CD4-positive, alpha-beta T cell treated with Interleukin-10 for 1 hour (primary cell): ENCODE data around the gene PDZD4.

ENCODE experiments used
- DNase-seq: peaks from one replicate; pipeline ENCODE4 v3.0.0-alpha.2; 2020

PDZD4 gene

GRCh38 chrX:153782313-153782712 is 48.0 kb downstream of the PDZD4 start:
- DNase-seq, result no peak

- no peak for DNase-seq
Observed at GRCh38 chrX:153781428-153782047, 48.8 kb downstream of the PDZD4 start.

GRCh38 chrX:153780678-153781427 is 49.5 kb downstream of the PDZD4 start, which contains the start of gene SRPK3:
Gene SRPK3, plus strand, starts transcription at chrX:153781041. Its CDS starts 46 bp downstream, at chrX:153781087.
- no peak for DNase-seq

DNA sequence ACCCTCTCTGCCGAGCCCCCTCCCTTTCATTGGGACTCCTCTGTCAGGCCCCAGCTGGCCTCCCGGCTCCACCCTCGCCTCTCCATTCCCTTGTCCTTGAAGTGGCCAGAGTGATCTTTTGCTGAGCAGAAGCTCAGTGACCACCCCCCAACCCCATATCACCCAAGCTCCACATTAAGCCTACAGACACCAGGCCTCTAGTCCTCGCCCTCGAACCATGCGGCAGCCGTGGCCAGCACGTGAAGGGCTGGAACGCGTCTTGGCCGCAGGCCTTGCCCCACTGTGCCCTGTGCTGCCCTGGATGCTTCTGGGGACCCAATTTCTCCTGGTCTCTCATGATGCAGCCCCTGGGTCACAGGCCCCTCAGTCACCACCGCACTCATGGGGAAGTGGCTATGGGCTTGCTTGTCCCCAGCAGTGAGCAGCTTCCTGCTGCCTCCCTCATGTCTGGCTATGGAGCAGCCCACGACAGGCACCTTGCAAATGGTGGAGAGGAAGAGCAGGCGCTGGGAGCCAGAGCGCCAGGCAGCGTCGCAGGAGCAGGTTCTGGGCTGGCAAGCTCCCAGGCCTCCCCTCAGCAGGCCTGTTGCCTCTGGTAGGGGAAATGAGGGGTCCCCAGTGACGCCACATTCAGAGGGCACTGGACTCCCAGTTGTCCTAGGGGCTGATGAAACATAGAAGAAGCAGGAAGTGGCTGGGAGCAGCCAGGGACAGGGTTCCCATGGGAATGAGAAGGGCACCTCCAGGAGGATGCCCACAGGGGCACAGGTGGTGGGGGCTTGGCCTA is 50.3 kb downstream of the PDZD4 start:
- no peak for DNase-seq

GRCh38 chrX:153778684-153779101 is 51.7 kb downstream of the PDZD4 start:
- DNase-seq, result no peak

DNA sequence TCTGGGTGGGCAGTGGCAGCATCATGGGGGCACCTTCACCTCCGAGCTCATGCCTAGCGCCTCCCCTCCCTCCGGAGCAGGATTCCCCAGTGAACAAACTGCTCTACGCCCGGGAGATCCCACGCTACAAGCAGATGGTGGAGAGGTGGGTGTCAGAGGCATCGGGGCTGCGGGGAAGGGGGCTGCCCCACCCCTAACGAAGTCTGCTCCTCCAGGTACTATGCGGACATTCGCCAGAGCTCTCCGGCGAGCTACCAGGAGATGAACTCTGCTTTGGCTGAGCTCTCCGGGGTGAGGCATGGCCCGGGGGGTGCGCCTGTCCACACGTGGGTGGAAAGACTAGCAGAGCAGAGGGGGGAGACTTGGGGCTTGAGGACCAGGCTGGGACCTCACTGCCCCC is 52.2 kb downstream of the PDZD4 start:
- DNase-seq, result no peak

DNA sequence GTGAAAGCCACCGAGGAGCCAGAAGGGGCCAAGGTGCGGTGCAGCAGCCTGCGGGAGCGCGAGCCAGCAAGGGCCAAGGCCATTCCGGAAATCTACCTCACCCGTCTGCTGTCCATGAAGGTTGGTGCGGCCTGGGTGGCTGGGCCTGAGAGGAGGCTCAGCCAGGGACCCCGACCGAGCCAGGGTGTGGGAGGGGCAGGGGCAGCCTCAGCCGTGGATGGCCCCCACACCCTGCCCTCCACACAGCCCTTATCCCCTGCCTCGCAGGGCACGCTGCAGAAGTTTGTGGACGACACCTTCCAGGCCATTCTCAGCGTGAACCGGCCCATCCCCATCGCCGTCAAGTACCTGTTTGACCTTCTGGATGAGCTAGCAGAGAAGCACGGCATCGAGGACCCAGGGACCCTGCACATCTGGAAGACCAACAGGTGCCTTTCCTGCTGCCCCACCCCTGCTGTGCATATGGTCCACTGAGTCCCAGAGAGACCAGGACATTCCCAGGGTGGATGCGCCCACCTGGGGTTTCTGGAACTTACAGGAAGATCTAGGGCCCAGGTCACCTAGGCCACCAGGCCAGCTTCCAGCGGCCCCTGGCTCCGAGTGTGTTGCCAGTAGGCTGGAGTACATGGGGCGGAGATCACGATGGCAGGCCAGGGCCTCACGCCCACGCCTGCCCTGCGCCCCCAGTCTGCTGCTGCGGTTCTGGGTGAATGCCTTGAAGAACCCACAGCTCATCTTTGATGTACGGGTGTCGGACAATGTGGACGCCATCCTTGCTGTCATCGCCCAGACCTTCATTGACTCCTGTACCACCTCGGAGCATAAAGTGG is 52.9 kb downstream of the PDZD4 start:
- DNase-seq, result no peak

DNA sequence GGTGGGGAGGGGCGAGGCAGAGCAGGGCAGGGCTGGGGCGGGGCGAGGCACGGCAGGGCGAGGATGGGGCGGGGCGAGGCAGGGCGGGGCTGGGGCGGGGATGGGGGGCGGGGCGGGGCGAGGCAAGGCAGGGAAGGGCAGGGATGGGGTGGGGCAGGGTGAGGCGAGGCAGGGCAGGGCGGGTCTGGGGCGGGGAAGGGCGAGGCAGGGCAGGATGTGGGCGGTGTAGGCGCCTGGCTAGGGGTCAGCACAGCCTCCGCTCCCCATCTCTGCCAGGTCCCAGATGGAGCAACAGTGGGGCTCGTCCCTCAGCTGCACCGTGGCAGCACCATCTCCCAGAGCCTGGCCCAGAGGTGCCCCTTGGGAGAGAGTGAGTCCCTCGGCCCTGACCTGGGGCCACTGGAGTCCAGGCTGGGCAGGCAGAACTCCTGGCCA is 53.7 kb downstream of the PDZD4 start:
- DNase-seq, result no peak

GRCh38 chrX:153776120-153776599 is 54.2 kb downstream of the PDZD4 start:
- no peak for DNase-seq

GRCh38 chrX:153775293-153776119 is 54.8 kb downstream of the PDZD4 start:
- DNase-seq, result no peak

GRCh38 chrX:153774576-153775292 is 55.6 kb downstream of the PDZD4 start:
- no peak for DNase-seq

DNA sequence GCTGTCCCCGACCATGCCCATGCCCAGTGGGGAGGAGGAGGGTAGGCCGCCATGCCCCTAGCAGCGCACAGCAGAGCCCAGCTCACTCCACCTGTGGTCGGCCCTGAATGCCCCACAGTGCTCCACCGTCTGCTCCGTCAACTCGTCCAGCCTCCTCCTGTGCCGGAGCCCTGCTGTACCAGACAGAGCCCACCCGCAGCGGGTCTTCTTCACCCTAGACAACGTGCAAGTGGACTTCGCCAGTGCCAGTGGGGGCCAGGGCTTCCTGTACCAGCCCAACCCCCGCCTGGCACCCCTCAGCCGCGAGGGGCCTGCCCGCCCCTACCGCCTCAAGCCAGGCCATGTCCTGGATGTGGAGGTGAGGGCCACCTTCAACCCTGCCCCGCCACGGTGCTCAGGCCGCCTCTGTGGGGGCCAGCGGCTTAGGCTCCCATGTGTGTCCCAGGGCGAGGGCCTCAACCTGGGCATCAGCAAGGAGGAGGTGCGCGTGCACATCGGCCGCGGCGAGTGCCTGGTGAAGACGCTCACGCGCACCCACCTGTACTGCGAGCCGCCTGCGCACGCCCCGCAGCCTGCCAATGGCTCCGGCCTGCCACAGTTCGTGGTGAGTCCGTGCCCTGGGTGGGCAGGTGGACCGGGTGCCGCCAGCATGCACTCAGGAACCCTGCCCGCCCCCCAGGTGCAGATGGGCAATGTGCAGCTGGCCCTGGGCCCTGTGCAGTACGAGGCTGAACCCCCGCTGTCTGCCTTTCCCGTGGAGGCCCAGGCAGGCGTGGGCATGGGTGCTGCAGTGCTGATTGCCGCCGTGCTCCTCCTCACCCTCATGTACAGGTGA is 56.4 kb downstream of the PDZD4 start:
- DNase-seq, result no peak

DNA sequence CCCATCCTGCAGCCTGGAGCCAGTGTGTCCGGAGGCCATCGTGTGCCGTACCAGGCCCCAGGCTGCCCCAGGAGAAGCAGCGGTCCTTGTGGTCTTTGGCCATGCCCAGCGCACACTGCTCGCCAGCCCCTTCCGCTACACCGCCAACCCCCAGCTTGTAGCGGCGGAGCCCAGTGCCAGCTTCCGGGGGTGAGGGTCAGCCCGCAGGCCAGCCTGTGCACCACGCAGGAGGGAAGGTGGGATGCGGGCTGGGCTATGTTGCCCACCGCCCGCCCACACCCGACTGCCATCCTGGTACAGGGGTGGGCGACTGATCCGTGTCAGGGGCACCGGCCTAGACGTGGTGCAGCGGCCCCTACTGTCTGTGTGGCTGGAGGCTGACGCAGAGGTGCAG is 57.1 kb downstream of the PDZD4 start:
- DNase-seq, result no peak

- DNase-seq, result no peak
Observed at GRCh38 chrX:153772316-153773217, 57.8 kb downstream of the PDZD4 start.

GRCh38 chrX:153771415-153772315 is 58.7 kb downstream of the PDZD4 start:
- no peak for DNase-seq

GRCh38 chrX:153770601-153771414 is 59.5 kb downstream of the PDZD4 start:
- no peak for DNase-seq
